SK-N-SH (cell line): ENCODE data around the gene JPT2.

Experiments
- CHD2 ChIP-seq: fragments of 150-350 bp; IDR thresholded peaks from 2 replicates; pipeline ENCODE4 v1.6.1; 2018; ENCODE audit warnings: low read length; ENCODE audit not compliant: partially characterized antibody
- EP300 ChIP-seq, 2 experiments: IDR thresholded peaks; 2 replicates each; pipeline versions ENCODE4 v1.4.0 to v1.6.1; 2012; ENCODE audit warnings: borderline replicate concordance in 1 of 2, low read depth in 1 of 2, low read length in 1 of 2
- GATA2 ChIP-seq: sonication (generic); formaldehyde crosslinking; IDR thresholded peaks from 2 replicates; pipeline ENCODE4 v1.5.0; 2020; ENCODE audit warnings: mild to moderate bottlenecking, missing genetic modification reagents
- MEF2A ChIP-seq: IDR thresholded peaks from 2 replicates; pipeline ENCODE4 v1.4.0; 2012; ENCODE audit warnings: low read depth, borderline replicate concordance
- RAD21 ChIP-seq: IDR thresholded peaks from 2 replicates; pipeline ENCODE4 v1.6.1; 2012; ENCODE audit warnings: mild to moderate bottlenecking, low read length
- REST ChIP-seq: IDR thresholded peaks from 2 replicates; pipeline ENCODE4 v1.6.1; 2012; ENCODE audit warnings: mild to moderate bottlenecking, low read depth, low read length, moderate library complexity
- SMC3 ChIP-seq: IDR thresholded peaks from 2 replicates; pipeline ENCODE4 v1.6.1; 2012; ENCODE audit warnings: low read depth, low read length, improper control_type of control experiment
- TAF1 ChIP-seq: IDR thresholded peaks from 2 replicates; pipeline ENCODE4 v1.6.1; 2012; ENCODE audit warnings: low read depth, mild to moderate bottlenecking, low read length, moderate library complexity, borderline replicate concordance
- YY1 ChIP-seq: IDR thresholded peaks from 2 replicates; pipeline ENCODE4 v1.4.0; 2012; ENCODE audit warnings: low read depth, mild to moderate bottlenecking
- ZBTB33 ChIP-seq: IDR thresholded peaks from 2 replicates; pipeline ENCODE4 v1.4.0; 2012; ENCODE audit warnings: low read depth, borderline replicate concordance
- TF ChIP-seq, protein P1 (sequence below): fragments of 200-600 bp; sonication (generic); IDR thresholded peaks from 2 replicates; pipeline ENCODE4 v1.6.1; 2017; ENCODE audit warnings: antibody characterized with exemption, mild to moderate bottlenecking, moderate library complexity

GRCh38 chr16:1687427-1688316, 9.6 kb downstream of the JPT2 start:
- TF ChIP-seq EP300 (IDR thresholded peaks at IDR 0.05; ENCODE audit: borderline replicate concordance in 1 of 2, low read depth in 1 of 2, low read length in 1 of 2) (no peak), RAD21 (no peak), REST (no peak), CHD2 (no peak), GATA2 (no peak), ZBTB33 (no peak), SMC3 (no peak), MEF2A (no peak), YY1 (no peak), TAF1 (no peak)
- TF ChIP-seq, protein P1, sequence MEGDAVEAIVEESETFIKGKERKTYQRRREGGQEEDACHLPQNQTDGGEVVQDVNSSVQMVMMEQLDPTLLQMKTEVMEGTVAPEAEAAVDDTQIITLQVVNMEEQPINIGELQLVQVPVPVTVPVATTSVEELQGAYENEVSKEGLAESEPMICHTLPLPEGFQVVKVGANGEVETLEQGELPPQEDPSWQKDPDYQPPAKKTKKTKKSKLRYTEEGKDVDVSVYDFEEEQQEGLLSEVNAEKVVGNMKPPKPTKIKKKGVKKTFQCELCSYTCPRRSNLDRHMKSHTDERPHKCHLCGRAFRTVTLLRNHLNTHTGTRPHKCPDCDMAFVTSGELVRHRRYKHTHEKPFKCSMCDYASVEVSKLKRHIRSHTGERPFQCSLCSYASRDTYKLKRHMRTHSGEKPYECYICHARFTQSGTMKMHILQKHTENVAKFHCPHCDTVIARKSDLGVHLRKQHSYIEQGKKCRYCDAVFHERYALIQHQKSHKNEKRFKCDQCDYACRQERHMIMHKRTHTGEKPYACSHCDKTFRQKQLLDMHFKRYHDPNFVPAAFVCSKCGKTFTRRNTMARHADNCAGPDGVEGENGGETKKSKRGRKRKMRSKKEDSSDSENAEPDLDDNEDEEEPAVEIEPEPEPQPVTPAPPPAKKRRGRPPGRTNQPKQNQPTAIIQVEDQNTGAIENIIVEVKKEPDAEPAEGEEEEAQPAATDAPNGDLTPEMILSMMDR: no peak
